NCI-H1105 (cell line): Measurements from ENCODE around the gene COBL.

Experiments
- DNase-seq: peaks from one replicate; lab custom pipeline; 2025; lab: John Stamatoyannopoulos, UW

The COBL gene

GRCh38 chr7:51187941-51188340, 128.7 kb downstream of the COBL start:
- DNase-seq, result no peak

DNA sequence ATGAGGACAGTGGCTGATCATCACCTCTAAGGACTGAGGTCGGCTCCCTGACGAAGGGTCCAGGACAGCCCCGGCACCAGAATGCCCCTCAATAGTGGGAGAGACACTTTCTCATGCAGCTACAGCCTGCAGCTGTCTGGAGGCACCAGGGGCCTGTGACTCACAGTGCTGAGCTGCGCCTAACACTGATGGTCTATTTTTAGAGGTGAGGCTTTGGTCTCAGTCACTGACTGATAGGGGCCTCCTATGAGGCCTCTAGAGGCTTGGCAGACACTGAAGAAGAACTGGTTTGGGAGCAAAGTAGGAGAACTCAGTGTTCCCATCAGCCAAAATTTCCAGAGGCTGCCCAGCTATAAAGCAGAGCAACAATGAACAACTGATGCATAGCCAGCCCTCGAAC, 130.1 kb downstream of the COBL start:
- DNase-seq, result no peak

DNA sequence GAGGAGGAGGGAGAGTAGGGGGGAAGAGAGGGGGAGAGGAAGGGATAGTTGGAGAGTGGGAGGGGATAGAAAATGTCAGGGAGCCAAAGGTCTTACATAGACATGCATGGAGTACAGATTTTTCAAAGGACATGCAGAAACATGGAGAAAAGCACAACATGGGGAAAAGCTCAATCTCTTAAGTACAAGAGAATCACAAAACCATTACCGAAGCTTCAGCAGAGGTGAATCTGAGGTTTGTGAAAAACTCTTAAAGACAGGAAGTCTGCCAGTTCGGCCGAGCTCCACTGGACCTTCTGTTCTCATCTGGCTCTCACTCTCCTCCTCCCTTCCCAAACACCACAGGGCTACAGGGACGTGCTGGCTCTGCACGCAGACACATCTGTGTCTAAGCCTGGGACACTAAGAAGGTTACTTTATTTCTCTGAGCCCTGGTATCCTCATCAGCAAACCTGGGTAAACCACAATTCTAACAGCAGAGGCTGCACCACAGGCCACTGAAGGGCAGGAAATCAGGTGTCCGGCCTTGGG, 133.9 kb downstream of the COBL start:
- DNase-seq, result no peak

- DNase-seq, result no peak
Observed at GRCh38 chr7:51180092-51180491, 136.5 kb downstream of the COBL start.

DNA sequence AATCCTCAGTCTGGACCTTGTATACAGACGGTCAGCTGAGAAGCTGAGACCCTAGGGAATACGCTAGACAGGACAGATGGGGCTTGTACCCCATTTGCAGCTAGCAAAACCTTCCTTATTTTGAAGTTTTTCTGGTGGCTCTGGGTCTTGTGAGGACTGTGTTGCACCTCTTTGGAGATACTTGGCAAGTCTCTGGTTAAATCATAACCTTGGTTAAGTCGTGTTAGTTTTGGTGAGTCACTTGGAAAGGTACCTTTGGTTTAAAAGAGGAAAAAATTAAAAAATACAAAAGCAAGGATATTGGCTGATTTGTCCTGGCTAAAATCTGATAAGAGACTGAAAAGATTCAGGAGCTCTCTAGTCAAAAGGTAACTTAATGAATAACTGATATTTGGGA, 140.6 kb downstream of the COBL start:
- no peak for DNase-seq

DNA sequence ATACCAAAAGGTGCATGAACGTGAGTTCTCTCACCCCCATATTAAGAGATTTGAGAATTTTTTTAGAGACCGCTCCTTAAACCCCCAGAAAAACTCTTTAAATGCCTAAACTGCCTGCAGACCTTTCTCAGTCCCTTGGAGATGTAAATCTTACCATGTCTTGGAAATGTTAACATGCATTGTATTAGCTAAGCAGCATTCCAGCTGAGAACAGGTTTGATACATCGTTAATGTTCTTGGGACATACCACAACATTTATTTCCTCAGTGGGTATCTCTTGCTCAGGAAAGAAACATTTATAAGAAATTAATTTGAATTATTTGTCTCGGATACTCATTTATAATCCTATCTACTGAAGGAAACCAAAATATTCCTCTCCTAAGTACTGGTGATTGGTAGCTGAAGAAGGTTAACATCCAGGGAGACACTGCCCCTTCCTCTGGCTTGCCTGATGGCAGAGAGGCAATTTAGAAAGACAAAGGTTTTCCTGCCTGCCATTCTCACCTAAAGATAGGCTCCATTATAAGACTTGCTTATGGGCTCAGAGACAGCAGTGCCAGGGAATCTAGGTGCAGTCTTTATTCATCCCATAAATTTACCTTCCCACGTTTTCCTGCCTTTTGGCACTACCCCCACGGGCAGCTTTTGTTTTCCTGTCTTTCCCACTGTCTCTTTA, 141.2 kb downstream of the COBL start:
- no peak for DNase-seq

DNA sequence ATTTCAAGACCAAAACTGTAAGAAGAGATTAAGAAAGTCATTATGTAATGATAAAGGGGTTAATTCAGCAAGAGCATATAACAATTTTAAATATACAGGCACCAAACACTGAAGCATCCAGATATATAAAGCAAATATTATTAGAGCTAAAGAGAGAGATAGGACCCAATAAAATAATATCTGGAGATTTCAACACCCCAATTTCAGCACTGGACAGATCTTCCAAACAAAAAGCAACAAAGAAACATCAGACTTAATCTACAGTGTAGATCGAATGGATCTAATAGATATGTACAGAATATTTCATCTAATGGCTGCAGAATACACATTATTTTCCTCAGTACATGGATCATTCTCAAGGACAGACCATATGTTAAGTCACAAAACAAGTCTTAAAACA, 151.3 kb downstream of the COBL start:
- no peak for DNase-seq

DNA sequence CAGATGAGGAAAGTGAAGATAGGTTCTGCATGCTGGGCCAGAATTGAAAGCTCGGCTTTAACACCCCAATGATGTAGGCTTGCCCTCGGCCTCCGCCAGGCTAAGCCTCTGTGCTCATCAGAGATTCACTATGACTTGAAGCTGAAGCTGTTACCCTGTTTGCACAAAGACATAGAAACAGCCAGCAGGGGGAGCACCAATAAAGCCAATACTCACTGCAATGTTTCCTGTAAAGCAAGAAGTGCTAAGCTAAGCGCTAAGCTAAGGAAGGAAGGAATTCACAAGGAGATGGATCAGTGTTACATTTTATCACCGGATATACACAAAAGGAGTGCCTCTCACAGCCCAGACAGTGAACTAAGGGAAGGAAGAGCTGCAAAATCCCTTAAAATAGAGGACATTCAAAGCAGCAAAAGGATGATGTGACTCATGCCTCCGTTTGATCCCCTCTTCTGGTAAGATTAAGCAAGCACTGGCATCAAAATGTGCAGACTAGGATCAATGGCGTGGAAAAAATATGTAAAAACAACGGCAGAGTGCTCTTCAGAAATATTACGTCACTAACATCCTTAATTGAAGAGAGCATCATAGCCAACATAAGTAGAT, 153.8 kb downstream of the COBL start:
- DNase-seq, result peak; percentile 82

- DNase-seq, result no peak
Observed at GRCh38 chr7:51161937-51162336, 154.7 kb downstream of the COBL start.

GRCh38 chr7:51160990-51161615, 155.5 kb downstream of the COBL start:
- peak; percentile 73 for DNase-seq

DNA sequence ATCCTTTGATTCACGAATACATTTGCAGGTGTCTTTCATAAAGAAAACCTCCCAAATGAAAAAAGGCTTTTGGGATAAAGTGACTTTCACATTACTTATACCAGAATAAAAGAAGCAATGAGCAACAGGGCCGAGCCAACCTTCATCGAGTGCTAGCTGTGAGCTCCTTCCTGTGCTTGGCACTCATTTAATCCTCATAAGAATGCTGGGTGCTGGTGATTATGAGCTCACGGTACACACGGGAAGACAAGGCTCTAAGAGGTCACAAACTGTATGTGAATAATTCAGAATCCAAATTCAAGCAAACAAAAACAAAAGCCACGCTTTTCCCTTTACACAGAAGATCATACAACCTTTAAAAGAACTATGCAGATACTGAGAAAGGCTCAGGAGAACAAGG, 156.2 kb downstream of the COBL start:
- DNase-seq, result no peak

DNA sequence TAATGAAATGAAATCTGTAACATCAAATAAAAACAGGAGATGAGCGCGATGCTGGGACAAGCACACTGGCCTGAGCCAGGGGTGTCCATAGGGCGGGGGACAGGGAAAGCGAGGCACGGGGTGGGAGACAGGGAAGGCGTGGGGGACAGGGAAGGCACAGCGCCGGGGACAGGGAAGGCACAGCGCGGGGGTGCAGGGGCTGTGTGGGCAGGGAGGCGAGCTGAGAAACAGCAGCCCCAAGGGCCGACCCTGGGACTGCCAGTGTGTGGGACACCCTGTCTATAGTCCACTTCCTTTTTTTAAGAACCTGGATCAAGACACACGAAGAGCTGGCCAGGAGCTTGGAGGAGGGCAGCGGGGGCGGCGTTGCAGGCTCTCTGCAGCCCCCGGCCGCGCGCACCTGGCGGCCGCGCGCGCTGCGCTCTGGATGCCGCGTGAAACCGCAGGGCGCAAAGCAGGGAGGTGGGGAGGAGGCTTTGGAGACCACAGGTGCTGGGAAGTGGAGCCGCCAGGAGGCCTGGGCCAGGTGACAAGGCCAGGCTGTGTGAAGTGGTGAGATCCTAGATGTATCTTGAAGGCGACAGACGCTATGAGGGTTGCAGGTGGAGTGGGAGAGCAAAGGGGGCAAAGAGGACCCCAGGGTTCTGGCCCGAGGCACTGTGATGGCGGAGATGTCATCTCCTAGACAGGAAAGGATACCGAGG, 157.7 kb downstream of the COBL start:
- no peak for DNase-seq

- DNase-seq, result no peak
Observed at GRCh38 chr7:51158211-51158610, 158.4 kb downstream of the COBL start.

DNA sequence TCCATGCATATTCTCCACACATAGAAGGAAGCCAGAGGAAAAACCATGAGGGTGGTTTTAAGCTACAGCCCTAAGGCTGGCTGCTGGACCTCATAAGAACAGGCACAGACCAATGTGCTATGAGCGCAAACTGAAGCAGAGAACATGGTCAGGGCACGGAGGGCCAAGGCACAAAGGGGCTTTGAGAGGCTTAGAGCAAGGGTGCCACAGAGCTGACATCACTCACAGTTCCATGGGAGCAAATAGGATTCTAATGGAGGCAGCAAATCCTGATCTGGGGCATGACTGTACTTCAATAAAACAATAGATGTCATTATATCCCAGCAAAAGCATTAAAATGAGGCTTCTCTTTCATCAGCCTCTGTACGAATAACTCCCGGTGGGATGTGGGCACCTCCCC, 162.4 kb downstream of the COBL start:
- DNase-seq, result no peak

- no peak for DNase-seq
Observed at GRCh38 chr7:51152706-51153200, 163.9 kb downstream of the COBL start.

- DNase-seq, result no peak
Observed at GRCh38 chr7:51151455-51151854, 165.2 kb downstream of the COBL start.

DNA sequence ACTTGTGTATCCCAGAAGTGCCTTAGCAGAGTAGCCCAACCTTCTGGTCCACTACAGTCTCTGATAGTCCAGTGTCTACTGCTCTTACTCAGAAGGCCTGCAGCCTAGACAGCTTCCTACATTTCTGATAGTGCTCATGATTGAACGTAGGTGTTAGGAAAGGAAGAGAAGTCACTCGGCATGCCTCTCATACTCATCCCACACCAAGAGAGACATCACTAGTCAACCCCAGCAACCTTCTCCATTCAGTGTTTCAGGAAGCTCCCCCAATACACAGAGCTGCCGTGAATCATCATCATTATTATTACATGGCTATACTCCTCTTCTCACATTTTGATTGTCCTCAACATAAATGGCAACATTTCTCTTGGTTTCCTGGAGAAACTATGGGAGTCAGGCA, 166.4 kb downstream of the COBL start:
- no peak for DNase-seq

GRCh38 chr7:51148216-51148615, 168.4 kb downstream of the COBL start:
- no peak for DNase-seq

- no peak for DNase-seq
Observed at GRCh38 chr7:51146816-51147586, 169.6 kb downstream of the COBL start.

DNA sequence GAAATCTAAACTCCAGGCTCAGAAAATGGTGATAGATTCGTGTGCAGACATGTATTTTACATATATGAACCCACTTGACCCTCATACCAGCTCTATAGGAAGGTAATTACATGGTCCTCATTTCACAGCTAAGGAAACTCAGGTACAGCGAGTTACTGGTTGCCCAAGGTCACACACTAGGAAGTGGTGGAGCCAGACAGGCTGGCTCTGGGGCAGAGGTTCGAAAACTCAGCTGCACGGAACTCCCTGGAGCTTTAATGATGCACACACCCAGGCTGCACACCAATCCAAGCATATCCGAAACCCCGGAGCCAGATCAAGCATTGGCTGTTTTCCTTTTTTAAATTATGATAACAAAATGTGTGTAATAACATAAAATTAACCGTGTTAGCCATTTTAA, 172.4 kb downstream of the COBL start:
- DNase-seq, result no peak

GRCh38 chr7:51142741-51143385, 173.7 kb downstream of the COBL start:
- no peak for DNase-seq
